Glomerular visceral epithelial cell (primary cell): ENCODE results near the gene SOX15.
"Not testable (repeated sequence)": the region's sequence is repeated elsewhere in the genome, so short reads cannot be mapped to it uniquely, and the experiment has no call there.

Experiments
- DNase-seq: peaks from one replicate; pipeline ENCODE4 v3.0.0-alpha.2; 2016; ENCODE audit errors: extremely low spot score

The SOX15 gene

DNA sequence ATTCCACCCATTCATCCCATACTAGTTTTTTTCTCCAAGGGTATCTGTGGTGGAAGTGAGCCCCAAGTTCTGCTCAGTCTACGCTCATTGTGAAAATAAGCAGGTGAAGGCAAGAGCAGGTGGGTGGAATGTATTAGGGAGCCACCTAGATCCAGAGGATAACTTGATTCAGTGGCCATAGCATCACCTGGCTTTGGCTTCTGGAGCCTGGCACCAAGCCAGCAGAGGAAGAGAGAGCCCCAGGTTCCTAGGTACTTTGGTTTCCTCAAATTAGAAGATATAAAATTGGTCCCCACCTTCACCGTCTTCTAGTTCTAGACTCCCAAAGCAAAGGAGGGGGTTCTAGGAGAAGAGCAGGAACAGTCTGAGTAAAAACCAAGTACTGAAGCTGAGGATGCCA, 20.7 kb upstream of the SOX15 start:
- DNase-seq: no peak

DNA sequence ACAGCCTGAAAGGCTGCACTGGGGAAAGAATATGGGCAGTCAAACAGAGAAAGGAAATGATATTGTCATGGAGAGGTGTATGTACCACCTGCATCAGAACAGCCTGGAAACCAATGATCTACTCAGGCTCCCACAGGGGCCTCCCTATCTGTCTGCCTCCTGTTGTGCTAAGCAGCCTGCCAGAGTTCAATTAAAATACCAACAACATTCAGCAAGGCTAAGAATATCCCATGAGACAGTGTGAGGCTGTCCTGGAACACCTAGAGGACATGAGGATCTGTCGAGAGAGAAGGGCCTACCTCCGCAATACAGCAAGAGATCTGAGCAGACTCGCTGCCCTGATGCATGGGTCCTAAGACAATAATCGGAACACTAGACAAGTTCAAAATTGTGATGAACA, 16.4 kb upstream of the SOX15 start:
- no peak for DNase-seq

DNA sequence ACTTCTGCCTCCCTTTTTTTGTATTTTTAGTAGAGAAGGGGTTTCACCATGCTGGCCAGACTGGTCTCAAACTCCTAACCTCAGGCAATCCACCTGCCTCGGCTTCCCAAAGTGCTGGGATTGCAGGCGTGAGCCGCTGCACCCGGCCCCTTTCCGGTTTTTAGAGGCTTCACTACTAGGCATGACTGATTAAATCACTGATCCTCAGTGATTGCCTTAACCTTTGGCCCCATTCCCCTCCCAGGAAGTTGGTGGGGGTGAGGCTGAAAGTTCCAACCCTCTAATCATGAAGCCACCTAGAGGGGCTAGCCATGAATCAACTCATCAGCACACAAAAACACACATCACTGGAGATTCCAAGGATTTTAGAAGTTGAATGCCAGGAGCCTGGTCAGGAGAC, 7.7 kb upstream of the SOX15 start:
- DNase-seq: not testable (repeated sequence)

DNA sequence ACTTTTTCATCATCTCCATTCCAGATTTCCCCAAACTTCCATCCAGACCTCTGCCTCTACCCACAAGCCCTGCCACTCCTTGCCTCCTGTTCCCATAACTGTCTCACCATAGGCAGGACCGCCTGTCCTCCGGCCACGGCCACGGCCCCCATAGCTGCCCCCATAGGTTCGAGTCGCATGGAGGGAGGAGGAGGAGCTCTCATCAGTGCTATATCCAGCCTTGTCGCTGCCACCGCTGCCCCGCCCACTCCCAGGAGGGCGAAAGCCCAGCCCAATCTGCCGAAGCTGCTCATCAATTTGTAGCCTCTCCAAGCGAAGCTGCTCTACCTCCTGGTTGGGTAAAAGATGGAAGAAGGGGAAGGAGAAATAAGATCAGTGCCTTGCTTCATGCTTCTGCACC, 3.4 kb upstream of the SOX15 start:
- DNase-seq: no peak

DNA sequence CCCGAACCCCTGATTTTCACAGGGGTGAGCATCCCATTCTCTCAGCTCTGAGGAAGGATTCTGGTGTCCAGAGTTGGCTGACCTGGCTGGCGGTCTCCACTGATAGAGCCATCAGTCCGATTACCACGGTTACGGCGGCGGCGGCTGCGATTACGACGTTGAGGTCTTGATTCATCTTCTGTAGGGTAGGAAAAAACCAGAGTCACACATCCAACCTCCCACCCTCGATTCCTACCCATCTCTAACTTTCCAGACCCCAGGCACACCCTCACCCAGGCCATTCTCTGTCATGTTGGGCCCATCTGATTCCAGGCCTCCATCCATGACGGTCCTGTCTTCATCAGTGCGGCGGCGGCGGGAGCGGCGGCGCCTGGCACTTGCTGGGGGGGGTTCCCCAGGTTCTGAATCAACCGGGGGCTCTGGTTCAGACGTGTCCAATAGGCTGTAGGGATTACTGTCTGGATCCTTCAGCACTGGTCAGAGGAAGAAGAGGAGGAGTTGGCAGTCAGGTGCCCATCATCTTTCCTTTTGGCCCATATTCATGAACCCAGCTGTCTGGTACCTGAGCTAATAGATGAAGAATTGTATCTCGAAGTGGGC, 2.6 kb upstream of the SOX15 start:
- no peak for DNase-seq

DNA sequence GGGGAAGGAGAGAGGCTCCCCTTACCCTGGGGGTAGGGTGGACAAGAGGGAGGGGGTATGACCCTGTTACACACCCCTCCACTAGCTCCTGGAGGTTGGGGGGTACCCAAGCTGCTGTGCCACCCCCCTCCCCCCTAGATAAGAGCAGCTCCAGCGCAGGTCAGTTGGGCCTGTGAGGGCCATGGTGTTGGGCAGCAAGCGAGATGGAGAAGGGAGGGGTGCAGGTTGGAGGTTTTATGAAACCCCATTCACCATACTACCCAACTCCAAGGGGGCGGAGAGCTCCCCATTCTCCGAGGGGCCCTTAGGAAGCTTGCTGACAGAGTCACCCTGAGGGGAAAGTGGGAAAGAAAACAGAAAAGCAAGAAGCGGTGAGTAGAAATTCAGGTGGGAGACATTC, 1.7 kb upstream of the SOX15 start:
- no peak for DNase-seq

DNA sequence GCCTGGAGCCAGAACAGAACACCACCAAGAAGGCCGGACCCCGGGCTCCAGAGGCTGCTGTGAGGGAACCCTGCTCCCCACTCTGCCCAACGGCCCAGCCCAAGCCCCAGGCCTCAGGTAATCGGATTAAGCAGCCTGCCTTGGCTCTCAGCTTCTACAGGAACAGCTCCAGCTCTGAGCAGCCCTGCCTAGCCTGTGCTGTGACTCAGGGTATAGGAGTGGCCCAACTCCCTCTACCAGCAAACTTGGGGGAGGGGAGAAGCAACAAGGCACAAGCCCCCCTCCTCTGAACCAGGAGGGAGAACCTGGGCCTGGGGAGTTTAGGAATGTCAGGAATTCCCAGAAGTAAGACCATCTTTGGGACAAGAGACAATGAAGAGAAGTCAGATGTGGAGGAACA, 849 bp upstream of the SOX15 start:
- peak; percentile 51 for DNase-seq

DNA sequence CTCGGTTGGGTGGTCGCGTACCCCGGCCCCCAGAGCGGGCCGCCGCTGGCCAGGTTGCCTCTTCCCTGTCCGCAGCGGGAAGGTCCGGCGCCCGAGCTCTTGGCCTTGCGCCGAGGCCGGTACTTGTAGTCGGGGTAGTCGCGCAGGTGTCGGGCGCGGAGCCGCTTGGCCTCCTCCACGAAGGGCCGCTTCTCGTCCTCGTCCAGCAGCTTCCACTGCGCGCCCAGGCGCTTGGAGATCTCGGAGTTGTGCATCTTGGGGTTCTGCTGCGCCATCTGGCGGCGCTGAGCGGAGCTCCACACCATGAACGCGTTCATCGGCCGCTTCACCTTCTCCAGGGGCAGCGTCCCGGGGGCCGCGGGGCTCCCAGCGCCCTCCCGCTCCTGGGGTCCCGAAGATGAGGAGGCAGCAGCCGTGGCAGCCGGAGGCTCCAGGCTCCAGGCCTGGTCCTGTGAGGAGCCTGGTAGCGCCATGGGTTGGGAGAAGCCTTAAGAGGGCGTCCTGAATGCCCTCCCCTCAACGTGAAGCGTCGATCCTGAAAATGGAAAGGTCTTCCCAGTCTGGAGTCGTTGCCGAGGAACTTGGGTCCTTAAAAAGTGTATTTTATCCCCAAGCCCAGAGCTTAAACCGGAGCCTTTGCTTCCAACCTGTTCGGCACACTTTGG, 558 bp downstream of the SOX15 start:
- DNase-seq: no peak

DNA sequence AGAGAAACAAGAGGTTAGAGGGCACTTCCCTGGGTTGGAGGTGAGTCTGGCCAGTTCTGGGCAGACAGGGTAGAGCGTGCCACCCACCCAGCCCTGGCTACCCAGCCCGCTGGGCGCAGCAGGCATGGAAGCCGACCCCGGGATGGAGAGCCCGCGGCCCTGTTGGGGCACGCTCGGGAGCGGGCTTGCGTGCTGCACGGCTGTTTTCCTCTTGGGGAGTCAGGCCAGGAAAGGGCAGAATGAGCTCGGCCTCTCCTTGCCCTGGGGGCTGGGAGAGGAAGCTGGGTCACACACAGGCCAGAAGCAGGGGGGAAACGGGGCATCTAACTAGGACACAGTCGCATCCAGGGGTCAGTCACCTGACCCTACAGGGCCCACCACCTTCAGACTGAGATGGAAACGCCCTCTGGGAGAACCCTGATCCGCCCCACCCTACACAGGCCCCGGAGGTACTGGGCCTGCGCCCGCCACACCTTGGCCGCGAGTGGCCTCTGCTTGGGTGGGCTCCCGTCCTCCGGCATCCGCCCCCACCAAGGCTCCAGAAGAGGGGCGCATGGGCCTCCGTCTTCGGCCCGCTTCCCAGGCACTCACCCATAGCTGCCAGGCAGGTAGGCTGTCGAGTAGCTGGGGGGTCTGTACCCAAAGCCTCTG, 1.2 kb downstream of the SOX15 start:
- DNase-seq: no peak

DNA sequence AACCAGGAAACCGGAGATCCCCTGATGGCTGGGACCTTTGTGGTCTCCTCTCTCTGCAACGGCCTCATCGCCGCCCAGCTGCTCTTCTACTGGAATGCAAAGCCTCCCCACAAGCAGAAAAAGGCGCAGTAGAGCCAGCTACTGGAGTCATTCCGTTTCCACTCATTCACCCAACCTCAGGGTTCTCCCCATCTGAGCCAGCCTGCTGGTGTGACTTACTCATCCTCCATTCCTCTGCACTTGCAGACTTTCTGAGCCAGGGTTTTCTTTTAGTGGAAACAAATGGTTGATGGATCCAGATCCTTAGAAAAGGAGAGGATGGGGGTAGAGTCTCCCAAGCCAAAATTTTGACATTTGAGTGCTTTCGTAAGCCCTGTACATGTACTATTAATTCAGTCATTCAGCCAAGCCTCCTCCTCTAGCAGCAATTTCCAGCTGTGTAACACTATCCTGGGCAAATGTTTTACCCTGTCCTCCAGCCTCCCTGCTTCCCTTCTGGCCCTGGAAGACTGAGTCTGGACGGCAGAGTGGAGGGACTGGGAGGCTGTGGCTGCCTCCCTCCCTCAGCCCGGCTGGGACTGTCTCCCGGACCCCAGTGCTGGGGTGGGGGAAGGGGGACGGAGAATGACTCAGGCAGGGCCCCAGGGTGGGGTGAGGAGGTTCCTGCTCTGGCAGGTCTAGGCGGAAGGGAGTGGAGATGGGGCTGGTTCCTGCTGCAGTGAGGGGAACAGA, 2.3 kb downstream of the SOX15 start:
- peak; percentile 92 for DNase-seq

DNA sequence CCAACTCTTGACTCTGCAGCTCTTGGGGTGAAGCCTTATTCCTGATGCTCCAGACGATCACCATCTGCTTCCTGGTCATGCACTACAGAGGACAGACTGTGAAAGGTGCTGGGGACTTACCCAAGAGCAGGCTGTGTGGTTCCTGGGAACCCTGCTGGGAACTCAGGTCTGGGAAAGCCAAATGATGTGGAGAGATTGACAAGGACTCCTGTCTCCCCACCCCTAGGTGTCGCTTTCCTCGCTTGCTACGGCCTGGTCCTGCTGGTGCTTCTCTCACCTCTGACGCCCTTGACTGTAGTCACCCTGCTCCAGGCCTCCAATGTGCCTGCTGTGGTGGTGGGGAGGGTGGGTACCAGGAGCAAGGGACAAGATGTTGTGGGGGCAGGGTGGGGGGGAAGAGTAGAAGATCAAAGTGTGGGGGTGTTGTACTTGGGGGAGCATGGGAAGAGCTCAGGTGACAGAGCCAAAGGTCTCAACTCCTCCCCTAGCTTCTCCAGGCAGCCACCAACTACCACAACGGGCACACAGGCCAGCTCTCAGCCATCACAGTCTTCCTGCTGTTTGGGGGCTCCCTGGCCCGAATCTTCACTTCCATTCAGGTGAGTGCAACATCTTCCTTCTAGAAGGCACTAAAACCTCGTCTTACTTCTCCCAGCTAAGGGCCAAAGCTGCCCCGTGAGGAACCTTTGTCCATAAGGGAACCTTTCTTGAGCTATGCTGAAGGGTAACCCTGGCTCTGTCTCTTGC, 3.0 kb downstream of the SOX15 start:
- DNase-seq: no peak

DNA sequence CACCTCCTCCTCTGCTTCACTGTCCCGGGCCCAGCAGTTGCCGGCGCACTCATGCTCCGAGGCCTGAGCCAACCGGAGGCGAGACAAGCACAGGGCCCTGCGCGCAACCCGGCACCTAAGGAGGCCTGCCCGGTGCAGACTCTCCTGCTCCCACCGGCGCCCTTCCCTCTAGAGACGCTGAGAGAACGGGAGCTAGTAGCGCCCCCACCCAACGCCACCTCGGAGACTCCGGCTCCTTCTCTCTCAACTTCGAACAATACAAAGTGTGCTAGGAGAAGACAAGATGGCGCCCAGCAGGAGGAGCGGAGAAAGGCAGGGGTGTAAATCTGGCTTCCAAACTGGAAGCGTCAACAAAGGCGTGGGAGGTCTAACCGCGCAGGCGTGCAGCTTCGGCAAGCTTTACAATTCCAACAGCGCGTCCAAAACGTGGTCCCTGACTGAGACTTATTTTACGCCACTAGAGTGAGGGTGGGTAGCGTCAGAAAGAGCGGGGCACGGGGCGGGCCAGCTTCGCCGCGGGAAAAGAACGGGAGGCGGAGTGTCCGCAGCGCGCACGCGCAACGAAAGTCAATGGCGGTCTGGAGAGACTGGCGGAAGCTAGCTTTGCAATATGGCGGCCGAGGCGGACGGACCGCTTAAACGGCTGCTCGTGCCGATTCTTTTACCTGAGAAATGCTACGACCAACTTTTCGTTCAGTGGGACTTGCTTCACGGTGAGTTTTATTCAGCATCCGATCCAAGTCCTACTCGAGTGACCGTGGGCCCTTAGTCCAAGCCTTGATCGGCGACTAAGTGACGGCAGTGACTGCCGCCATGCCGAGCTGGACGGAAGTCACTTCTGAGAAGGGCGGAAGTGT, 6.4 kb downstream of the SOX15 start, which contains the start of gene MPDU1:
TSS of gene MPDU1 (plus strand) at position 600 of the 857 bp plus-strand sequence. CDS start at position 611, 11 bp downstream.
- peak; percentile 96 for DNase-seq

DNA sequence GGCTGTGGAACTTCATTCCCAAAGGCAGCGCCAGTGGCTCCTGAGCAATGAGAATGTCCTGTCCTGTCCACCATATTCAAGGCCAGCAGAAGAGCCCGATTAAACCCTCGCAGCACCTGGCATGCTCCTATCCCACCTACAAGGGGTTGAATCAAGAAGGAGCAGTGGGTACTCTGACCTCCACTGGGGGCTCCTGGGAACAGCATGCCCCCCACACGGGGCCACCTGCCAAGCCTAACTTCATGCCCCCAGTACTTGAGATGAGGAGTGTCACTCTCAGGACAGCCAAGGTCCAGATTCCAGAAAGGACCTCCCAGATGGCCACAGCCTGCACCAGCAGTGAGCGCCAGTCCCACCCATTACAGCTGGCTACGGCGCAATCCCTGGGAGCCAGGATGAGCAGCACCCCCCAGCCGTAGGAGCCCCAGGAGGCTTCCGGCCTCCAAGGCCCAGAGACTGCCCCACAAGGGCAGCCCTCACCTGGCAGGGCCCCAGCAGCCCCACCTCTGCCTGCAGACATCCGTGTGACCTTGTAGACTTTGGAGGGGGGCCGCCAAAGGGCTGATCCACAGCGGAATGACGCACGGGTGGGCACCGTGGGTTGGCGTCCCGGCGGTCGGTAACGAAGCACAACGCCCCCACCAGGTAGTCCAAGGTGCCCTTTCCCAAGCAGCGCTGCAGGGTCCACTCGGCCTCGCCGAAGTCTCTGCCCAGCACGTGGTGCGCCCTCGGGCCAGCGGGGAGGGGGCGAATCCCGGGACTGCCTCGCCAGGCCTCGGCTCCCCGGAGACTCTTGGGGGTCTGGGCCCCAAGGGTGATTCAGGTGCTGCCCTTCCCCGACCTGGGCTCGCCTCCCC, 7.3 kb downstream of the SOX15 start:
- DNase-seq: no peak

DNA sequence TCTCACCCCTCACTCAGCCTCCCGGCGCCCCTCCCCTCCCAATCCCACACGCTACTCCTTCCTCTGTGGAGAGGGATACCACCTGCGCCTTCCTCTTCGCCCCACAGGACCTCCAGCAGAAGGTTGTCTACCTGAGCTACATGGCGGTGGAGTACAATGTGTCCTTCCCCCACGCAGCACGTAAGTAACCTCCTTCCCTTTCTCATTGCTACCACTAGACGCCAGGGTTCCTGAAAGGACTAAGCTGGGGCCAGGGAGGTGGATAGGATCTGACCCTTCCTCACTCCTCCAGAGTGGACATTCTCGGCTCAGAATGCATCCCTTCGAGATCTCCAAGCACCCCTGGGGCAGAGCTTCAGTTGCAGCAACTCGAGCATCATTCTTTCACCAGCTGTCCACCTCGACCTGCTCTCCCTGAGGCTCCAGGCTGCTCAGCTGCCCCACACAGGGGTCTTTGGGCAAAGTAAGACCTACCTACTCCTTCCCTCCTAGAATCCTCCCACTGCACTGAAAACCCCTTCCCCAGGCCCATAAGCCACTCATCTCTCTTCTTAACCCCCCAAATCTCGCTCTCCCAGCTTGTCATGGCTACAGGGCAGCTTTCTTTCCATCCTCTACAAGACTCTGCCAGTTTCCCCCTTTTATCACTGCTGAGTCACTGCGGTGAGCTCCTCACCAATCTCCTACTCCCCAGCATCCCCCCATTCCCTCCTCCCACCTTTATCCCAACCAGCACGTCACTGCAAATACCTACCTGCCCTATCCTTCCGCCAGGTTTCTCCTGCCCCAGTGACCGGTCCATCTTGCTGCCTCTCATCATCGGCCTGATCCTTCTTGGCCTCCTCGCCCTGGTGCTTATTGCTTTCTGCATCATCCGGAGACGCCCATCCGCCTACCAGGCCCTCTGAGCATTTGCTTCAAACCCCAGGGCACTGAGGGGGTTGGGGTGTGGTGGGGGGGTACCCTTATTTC, 9.0 kb downstream of the SOX15 start:
- no peak for DNase-seq

DNA sequence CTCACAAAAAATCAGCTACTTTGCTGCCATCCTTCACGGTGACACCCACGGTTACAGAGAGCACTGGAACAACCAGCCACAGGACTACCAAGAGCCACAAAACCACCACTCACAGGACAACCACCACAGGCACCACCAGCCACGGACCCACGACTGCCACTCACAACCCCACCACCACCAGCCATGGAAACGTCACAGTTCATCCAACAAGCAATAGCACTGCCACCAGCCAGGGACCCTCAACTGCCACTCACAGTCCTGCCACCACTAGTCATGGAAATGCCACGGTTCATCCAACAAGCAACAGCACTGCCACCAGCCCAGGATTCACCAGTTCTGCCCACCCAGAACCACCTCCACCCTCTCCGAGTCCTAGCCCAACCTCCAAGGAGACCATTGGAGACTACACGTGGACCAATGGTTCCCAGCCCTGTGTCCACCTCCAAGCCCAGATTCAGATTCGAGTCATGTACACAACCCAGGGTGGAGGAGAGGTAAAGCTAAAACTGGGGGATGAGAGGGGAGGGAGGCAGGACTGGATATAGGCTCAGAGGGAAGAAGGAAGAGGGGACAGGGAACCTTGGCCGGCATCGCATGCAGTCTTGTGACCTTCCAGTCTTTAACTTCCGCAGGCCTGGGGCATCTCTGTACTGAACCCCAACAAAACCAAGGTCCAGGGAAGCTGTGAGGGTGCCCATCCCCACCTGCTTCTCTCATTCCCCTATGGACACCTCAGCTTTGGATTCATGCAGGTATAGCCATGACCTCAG, 9.9 kb downstream of the SOX15 start:
- no peak for DNase-seq

DNA sequence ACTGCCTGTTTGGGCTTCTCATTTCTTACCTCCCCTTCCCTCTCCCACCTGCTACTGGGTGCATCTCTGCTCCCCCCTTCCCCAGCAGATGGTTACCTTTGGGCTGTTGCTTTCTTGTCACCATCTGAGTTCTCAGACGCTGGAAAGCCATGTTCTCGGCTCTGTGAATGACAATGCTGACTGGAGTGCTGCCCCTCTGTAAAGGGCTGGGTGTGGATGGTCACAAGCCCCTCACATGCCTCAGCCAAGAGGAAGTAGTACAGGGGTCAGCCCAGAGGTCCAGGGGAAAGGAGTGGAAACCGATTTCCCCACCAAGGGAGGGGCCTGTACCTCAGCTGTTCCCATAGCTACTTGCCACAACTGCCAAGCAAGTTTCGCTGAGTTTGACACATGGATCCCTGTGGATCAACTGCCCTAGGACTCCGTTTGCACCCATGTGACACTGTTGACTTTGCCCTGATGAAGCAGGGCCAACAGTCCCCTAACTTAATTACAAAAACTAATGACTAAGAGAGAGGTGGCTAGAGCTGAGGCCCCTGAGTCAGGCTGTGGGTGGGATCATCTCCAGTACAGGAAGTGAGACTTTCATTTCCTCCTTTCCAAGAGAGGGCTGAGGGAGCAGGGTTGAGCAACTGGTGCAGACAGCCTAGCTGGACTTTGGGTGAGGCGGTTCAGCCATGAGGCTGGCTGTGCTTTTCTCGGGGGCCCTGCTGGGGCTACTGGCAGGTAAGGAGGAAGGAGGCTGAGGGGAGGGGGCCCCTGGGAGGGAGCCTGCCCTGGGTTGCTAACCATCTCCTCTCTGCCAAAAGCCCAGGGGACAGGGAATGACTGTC, 10.7 kb downstream of the SOX15 start, which contains the start of gene CD68:
TSS of gene CD68 (plus strand) at position 638 of the 833 bp plus-strand sequence. CDS start at position 678, 40 bp downstream.
- DNase-seq: peak; percentile 90
